Measurements from ENCODE around the gene TGIF2. TPM values are rescaled to one million over a fixed set of nuclear protein-coding genes. Genes with fewer than 3 reads are reported as not detected.

The TGIF2 gene
- total RNA-seq, 5 donors from 2014 or later (not counting 1 experiment from before 2014, with no cell fraction given): 31.2 to 39.7 (median 35.6) TPM

DNA sequence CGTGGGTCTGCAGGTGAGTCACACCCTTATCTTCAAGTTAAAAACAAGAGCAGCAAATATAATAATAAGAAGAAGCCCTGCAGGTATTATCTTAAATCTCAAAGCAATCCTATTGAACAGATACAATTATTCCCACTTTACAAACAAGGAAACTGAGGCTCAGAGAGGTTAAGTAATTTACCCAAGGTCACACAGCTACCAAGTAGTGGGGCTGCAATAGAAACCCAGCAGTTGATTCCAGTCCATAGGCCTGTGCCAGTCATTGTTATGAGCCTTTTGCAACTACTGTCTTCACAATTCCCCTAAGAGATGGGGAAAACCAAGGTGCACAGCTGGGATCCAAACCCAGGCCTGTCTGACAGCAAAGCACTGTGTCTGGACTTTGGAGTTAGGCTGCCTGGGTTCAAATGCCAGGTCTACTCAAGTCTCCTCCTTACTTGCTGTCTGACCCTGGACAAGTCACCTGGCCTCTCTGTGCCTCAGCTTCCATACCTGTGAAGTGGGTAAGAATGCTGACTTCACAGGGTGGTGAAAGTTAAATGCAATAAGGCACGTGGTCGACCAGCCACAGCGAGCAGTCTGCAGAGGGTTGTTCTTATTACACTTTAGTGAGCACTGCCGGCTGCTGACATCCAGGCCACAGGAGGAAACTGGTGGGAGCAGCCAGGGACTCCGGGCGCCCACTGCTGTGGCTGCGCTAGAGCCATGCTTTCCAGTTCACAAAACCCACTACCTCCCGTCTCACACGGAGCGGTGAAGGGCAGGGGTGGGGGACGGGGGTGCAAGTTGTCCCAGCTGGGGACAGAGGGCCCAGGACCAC, 26.0 kb upstream of the TGIF2 start:
- H3K36me3 ChIP-seq (ENCODE audit: control insufficient read depth in 2 of 2, extremely low read depth in 1 of 2, insufficient read depth in 1 of 2, low read length in 1 of 2): no peaks in the 10 kb centered on the region
- 84% methylated on average over 4 of the region's 12 CpGs for WGBS (ENCODE audit: insufficient coverage)
- DNase-seq (no peak), ATAC-seq (replicated peaks in 1 of 4) (no peak)
- peaks cover 0 to 2% of the 10 kb centered on the region in 2 experiments for H3K27me3 ChIP-seq (replicated peaks in 1 of 2; ENCODE audit: control insufficient read depth in 2 of 2, extremely low read depth in 1 of 2, insufficient read depth in 2 of 2, low read length in 1 of 2)
- Mint-ChIP-seq H3K27ac (peak overlapping the region in 1 of 2 donors; percentile 11), H3K36me3 (no peaks in the 10 kb centered on the region), H3K27me3 (no peaks in the 10 kb centered on the region), H3K4me3 (no peak overlapping the region), H3K9me3 (no peaks in the 10 kb centered on the region), H3K4me1 (no peaks in the 10 kb centered on the region)
- no peak overlapping the region for H3K4me3 ChIP-seq (ENCODE audit: control insufficient read depth in 1 of 2, extremely low read depth in 1 of 2, low read length in 1 of 2)
- no peaks in the 10 kb centered on the region for H3K4me1 ChIP-seq (ENCODE audit: control insufficient read depth in 1 of 2, extremely low read depth in 1 of 2, insufficient read depth in 2 of 2, low read length in 2 of 2)
- POLR2A ChIA-PET: no interaction called here
- no peak overlapping the region for H3K27ac ChIP-seq (ENCODE audit: low read length)
- CTCF ChIA-PET: no interaction called here
- H3K9me3 ChIP-seq: no peaks in the 10 kb centered on the region

DNA sequence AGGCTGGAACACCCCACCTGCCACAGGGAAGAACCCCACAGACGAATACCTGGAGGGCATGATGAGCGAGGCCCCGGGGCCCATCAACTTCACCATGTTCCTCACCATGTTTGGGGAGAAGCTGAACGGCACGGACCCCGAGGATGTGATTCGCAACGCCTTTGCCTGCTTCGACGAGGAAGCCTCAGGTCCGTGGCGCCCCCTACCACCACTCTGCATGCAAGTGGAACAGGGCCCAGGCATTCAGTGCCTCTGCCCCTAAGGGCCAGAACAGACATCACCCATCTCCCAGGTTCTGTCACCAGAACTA, 25.4 kb upstream of the TGIF2 start:
- Mint-ChIP-seq H3K27me3 (no peaks in the 10 kb centered on the region), H3K27ac (no peak overlapping the region), H3K4me3 (no peak overlapping the region), H3K36me3 (no peaks in the 10 kb centered on the region), H3K9me3 (no peaks in the 10 kb centered on the region), H3K4me1 (no peaks in the 10 kb centered on the region)
- Histone ChIP-seq H3K4me1 (ENCODE audit: control insufficient read depth in 1 of 2, extremely low read depth in 1 of 2, insufficient read depth in 2 of 2, low read length in 2 of 2) (no peaks in the 10 kb centered on the region), H3K36me3 (ENCODE audit: control insufficient read depth in 2 of 2, extremely low read depth in 1 of 2, insufficient read depth in 1 of 2, low read length in 1 of 2) (no peaks in the 10 kb centered on the region), H3K27me3 (replicated peaks in 1 of 2; ENCODE audit: control insufficient read depth in 2 of 2, extremely low read depth in 1 of 2, insufficient read depth in 2 of 2, low read length in 1 of 2) (peaks cover 0 to 2% of the 10 kb centered on the region in 2 experiments), H3K9me3 (no peaks in the 10 kb centered on the region), H3K27ac (ENCODE audit: low read length) (no peak overlapping the region), H3K4me3 (ENCODE audit: control insufficient read depth in 1 of 2, extremely low read depth in 1 of 2, low read length in 1 of 2) (no peak overlapping the region)
- ChIA-PET CTCF (no interaction called here), POLR2A (no interaction called here)
- 94% methylated on average over 11 of the region's 12 CpGs for WGBS (ENCODE audit: insufficient coverage)
- ATAC-seq (replicated peaks in 1 of 4): no peak
- DNase-seq: no peak

DNA sequence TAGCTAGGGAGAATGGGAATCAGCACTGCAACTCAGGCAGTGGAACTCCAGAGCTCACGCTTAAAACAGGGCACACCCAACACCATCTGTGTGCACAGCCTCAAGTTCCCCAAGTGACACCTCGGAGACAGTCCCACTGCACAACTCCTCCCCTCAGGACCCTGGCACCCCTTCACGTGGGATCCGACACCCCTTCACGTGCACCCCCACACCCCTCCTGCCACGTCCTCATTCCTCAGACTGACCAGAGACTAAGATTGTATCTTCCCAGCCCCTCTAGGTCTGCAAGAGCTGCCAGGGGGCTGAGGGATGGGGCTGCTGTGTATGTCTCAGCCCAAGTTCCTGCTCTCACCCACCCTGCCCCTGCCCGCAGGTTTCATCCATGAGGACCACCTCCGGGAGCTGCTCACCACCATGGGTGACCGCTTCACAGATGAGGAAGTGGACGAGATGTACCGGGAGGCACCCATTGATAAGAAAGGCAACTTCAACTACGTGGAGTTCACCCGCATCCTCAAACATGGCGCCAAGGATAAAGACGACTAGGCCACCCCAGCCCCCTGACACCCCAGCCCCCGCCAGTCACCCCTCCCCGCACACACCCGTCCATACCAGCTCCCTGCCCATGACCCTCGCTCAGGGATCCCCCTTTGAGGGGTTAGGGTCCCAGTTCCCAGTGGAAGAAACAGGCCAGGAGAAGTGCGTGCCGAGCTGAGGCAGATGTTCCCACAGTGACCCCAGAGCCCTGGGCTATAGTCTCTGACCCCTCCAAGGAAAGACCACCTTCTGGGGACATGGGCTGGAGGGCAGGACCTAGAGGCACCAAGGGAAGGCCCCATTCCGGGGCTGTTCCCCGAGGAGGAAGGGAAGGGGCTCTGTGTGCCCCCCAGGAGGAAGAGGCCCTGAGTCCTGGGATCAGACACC, 24.4 kb upstream of the TGIF2 start:
- DNase-seq (no peak), ATAC-seq (replicated peaks in 1 of 4) (no peak)
- H3K27me3 ChIP-seq (replicated peaks in 1 of 2; ENCODE audit: control insufficient read depth in 2 of 2, extremely low read depth in 1 of 2, insufficient read depth in 2 of 2, low read length in 1 of 2): peaks cover 0 to 2% of the 10 kb centered on the region in 2 experiments
- no peaks in the 10 kb centered on the region for H3K9me3 Mint-ChIP-seq
- H3K36me3 ChIP-seq (ENCODE audit: control insufficient read depth in 2 of 2, extremely low read depth in 1 of 2, insufficient read depth in 1 of 2, low read length in 1 of 2): no peaks in the 10 kb centered on the region
- ChIA-PET CTCF (no interaction called here), POLR2A (no interaction called here)
- no peaks in the 10 kb centered on the region for H3K27me3 Mint-ChIP-seq
- no peak overlapping the region for H3K27ac ChIP-seq (ENCODE audit: low read length)
- H3K36me3 Mint-ChIP-seq: no peaks in the 10 kb centered on the region
- no peaks in the 10 kb centered on the region for H3K4me1 ChIP-seq (ENCODE audit: control insufficient read depth in 1 of 2, extremely low read depth in 1 of 2, insufficient read depth in 2 of 2, low read length in 2 of 2)
- H3K4me3 Mint-ChIP-seq: no peak overlapping the region
- no peaks in the 10 kb centered on the region for H3K4me1 Mint-ChIP-seq
- H3K4me3 ChIP-seq (ENCODE audit: control insufficient read depth in 1 of 2, extremely low read depth in 1 of 2, low read length in 1 of 2): no peak overlapping the region
- H3K27ac Mint-ChIP-seq: no peak overlapping the region
- no peaks in the 10 kb centered on the region for H3K9me3 ChIP-seq
- 84% methylated on average over 15 of the region's 23 CpGs for WGBS (ENCODE audit: insufficient coverage)

DNA sequence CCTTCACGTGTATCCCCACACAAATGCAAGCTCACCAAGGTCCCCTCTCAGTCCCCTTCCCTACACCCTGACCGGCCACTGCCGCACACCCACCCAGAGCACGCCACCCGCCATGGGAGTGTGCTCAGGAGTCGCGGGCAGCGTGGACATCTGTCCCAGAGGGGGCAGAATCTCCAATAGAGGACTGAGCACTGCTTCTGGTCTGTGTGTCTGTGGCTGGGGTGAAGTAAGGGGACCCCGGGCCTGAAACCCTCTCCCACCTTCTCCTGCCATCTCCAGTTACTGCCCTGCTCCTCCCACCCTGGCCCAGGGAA, 23.8 kb upstream of the TGIF2 start:
- H3K4me3 ChIP-seq (ENCODE audit: control insufficient read depth in 1 of 2, extremely low read depth in 1 of 2, low read length in 1 of 2): no peak overlapping the region
- Mint-ChIP-seq H3K27ac (no peak overlapping the region), H3K4me3 (no peak overlapping the region), H3K9me3 (no peaks in the 10 kb centered on the region), H3K36me3 (no peaks in the 10 kb centered on the region), H3K4me1 (no peaks in the 10 kb centered on the region), H3K27me3 (no peaks in the 10 kb centered on the region)
- WGBS (ENCODE audit: insufficient coverage): no CpG with 5 or more reads among the region's 9 CpGs
- no peaks in the 10 kb centered on the region for H3K36me3 ChIP-seq (ENCODE audit: control insufficient read depth in 2 of 2, extremely low read depth in 1 of 2, insufficient read depth in 1 of 2, low read length in 1 of 2)
- no peak for ATAC-seq (replicated peaks in 1 of 4)
- ChIA-PET CTCF (no interaction called here), POLR2A (interaction anchor here in 1 of 2 donors (0.5 kb wide), 1 partner anchor 162 kb away, joined by 3 read pairs; no protein-coding TSS in a partner anchor)
- H3K9me3 ChIP-seq: no peaks in the 10 kb centered on the region
- DNase-seq: no peak
- H3K4me1 ChIP-seq (ENCODE audit: control insufficient read depth in 1 of 2, extremely low read depth in 1 of 2, insufficient read depth in 2 of 2, low read length in 2 of 2): no peaks in the 10 kb centered on the region
- H3K27me3 ChIP-seq (replicated peaks in 1 of 2; ENCODE audit: control insufficient read depth in 2 of 2, extremely low read depth in 1 of 2, insufficient read depth in 2 of 2, low read length in 1 of 2): peaks cover 0 to 2% of the 10 kb centered on the region in 2 experiments
- no peak overlapping the region for H3K27ac ChIP-seq (ENCODE audit: low read length)

DNA sequence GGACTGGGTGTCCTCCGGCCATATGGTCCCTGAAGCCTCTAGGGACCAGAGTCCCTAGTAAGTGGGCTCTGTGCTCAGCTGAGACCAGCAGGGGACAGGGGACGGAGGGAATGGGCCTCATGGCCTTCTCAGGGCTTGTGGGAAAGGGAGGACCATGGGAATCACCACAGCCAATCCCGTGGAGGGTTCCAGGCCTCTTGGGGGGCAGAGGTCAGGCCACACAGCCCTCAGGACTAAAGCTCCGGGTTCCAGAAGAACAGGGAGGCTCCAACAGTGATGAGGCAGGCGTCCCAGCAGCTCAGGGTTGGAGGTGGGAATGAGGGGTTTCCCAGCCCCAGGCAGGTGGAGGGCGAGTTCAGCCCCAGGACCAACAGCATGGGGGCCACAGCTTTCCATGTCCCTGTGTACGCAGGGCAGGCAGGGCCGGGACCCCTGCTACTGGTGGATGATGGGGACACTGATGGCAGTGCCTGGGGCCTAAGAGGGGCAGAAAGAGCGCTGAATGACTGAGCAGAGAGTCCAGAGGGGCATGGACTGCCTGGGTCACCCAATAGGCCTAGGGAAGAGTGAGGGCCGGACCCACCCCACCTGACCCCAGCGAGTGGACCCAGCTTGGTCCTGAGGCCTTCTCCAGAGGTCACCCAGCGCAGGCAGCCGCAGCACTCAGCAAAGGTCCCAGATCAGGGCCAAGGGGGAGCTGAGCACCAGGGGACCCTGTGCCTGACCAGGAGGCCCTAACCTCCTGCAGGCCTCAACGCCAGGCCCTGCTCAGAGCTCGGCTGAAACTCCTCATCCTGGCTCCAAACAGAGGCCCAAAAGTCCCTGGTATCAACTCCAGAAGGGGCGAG, 23.2 kb upstream of the TGIF2 start:
- Mint-ChIP-seq H3K4me3 (no peak overlapping the region), H3K27ac (no peak overlapping the region), H3K9me3 (no peaks in the 10 kb centered on the region), H3K36me3 (no peaks in the 10 kb centered on the region), H3K4me1 (peaks cover 0 to 1% (median 0%) of the 10 kb centered on the region in 3 donors), H3K27me3 (no peaks in the 10 kb centered on the region)
- Histone ChIP-seq H3K4me3 (ENCODE audit: control insufficient read depth in 1 of 2, extremely low read depth in 1 of 2, low read length in 1 of 2) (no peak overlapping the region), H3K36me3 (ENCODE audit: control insufficient read depth in 2 of 2, extremely low read depth in 1 of 2, insufficient read depth in 1 of 2, low read length in 1 of 2) (no peaks in the 10 kb centered on the region), H3K27ac (ENCODE audit: low read length) (no peak overlapping the region), H3K4me1 (ENCODE audit: control insufficient read depth in 1 of 2, extremely low read depth in 1 of 2, insufficient read depth in 2 of 2, low read length in 2 of 2) (no peaks in the 10 kb centered on the region), H3K9me3 (no peaks in the 10 kb centered on the region), H3K27me3 (replicated peaks in 1 of 2; ENCODE audit: control insufficient read depth in 2 of 2, extremely low read depth in 1 of 2, insufficient read depth in 2 of 2, low read length in 1 of 2) (peaks cover 0 to 2% of the 10 kb centered on the region in 2 experiments)
- 84% methylated on average over 13 of the region's 16 CpGs for WGBS (ENCODE audit: insufficient coverage)
- ChIA-PET POLR2A (interaction anchor here in 1 of 2 donors (0.5 kb wide), 1 partner anchor 161 kb away, joined by 3 read pairs; no protein-coding TSS in a partner anchor), CTCF (no interaction called here)
- no peak for ATAC-seq (replicated peaks in 1 of 4)
- DNase-seq: no peak

DNA sequence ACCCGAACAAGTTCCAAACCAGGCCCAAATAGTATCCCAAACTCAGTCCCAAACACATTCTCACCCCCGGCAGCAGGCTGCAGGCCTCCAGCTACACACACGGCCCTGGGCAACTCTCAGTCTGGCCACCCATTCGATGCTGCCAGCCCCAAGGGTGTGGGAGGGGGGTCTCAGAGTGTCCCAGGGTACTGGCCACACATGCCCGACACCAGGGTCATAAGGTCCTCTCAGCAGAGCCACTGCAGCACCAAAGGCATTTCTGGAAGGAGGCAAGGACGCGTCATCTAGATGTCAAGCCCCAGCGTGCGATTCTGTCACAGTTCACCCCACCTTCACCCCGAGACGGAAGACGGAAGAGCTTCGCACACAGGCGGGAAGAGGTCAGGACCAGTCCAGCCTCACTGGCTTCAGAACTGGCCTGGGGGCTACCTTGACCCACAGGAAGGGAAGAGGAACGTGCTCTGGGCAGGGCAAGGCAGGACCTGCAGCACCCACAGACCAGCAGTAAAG, 22.6 kb upstream of the TGIF2 start:
- WGBS (ENCODE audit: insufficient coverage): 80% methylated on average over 7 of the region's 15 CpGs
- Histone ChIP-seq H3K4me3 (ENCODE audit: control insufficient read depth in 1 of 2, extremely low read depth in 1 of 2, low read length in 1 of 2) (no peak overlapping the region), H3K27me3 (replicated peaks in 1 of 2; ENCODE audit: control insufficient read depth in 2 of 2, extremely low read depth in 1 of 2, insufficient read depth in 2 of 2, low read length in 1 of 2) (peaks cover 0 to 2% of the 10 kb centered on the region in 2 experiments), H3K27ac (ENCODE audit: low read length) (no peak overlapping the region), H3K4me1 (ENCODE audit: control insufficient read depth in 1 of 2, extremely low read depth in 1 of 2, insufficient read depth in 2 of 2, low read length in 2 of 2) (no peaks in the 10 kb centered on the region), H3K36me3 (ENCODE audit: control insufficient read depth in 2 of 2, extremely low read depth in 1 of 2, insufficient read depth in 1 of 2, low read length in 1 of 2) (no peaks in the 10 kb centered on the region), H3K9me3 (no peaks in the 10 kb centered on the region)
- POLR2A ChIA-PET: no interaction called here
- DNase-seq (no peak), ATAC-seq (replicated peaks in 1 of 4) (no peak)
- no peaks in the 10 kb centered on the region for H3K36me3 Mint-ChIP-seq
- H3K27ac Mint-ChIP-seq: no peak overlapping the region
- CTCF ChIA-PET: interaction anchor here in 1 of 2 donors (0.6 kb wide), 1 partner anchor 17 kb away, joined by 3 read pairs; no protein-coding TSS in a partner anchor
- H3K4me3 Mint-ChIP-seq: no peak overlapping the region
- H3K27me3 Mint-ChIP-seq: no peaks in the 10 kb centered on the region
- H3K9me3 Mint-ChIP-seq: no peaks in the 10 kb centered on the region
- peaks cover 0 to 5% (median 0%) of the 10 kb centered on the region in 3 donors for H3K4me1 Mint-ChIP-seq
